Stimulated activated naive CD8-positive, alpha-beta T cell treated with anti-CD3 and anti-CD28 coated beads, Interleukin-15, Interleukin-2, amounts not matched to agents 100 U/mL and 50 U/mL, for 24 hours (primary cell): ENCODE results near the gene UGT1A8.
"Not testable (repeated sequence)": the region's sequence is repeated elsewhere in the genome, so short reads cannot be mapped to it uniquely, and the experiment has no call there.

Source experiments
- ATAC-seq: fragments of 150-1000 bp; cut with Tn5 transposase; one replicate; pipeline ENCODE4 v1.10.0; 2021
- DNase-seq: peaks from one replicate; pipeline ENCODE4 v3.0.0; 2021

The UGT1A8 gene

DNA sequence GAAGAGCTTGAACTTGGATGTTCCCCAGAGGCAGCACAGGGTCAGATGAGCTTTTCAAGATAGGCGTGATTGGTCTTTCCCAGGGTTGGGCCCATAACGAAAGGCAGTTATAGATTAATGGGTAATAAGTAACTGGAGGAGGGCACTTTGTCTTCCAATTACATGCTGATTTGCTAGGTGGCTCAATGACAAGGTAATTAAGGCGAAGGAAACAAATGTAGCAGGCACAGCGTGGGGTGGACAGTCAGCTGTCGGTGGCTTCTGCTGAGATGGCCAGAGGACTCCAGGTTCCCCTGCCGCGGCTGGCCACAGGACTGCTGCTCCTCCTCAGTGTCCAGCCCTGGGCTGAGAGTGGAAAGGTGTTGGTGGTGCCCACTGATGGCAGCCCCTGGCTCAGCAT lies 101.1 kb downstream of the UGT1A8 start, which contains the start of gene UGT1A4:
UGT1A4 (plus strand) TSS at position 185 of the 400 bp plus-strand sequence; CDS start at position 270, 85 bp downstream.
- DNase-seq (no peak), ATAC-seq (no peak)

GRCh38 chr2:233728723-233729301 lies 111.4 kb downstream of the UGT1A8 start, which contains the start of gene UGT1A3:
UGT1A3 (plus strand) TSS chr2:233729042; CDS start chr2:233729127, 85 bp downstream.
- no peak for ATAC-seq
- no peak for DNase-seq

- DNase-seq, ATAC-seq: not testable (repeated sequence)
Measured at GRCh38 chr2:233736868-233737653, 119.6 kb downstream of the UGT1A8 start.

GRCh38 chr2:233740870-233741269 lies 123.4 kb downstream of the UGT1A8 start:
- no peak for DNase-seq
- ATAC-seq, result no peak

GRCh38 chr2:233743464-233744259 lies 126.2 kb downstream of the UGT1A8 start:
- ATAC-seq (no peak), DNase-seq (no peak)

DNA sequence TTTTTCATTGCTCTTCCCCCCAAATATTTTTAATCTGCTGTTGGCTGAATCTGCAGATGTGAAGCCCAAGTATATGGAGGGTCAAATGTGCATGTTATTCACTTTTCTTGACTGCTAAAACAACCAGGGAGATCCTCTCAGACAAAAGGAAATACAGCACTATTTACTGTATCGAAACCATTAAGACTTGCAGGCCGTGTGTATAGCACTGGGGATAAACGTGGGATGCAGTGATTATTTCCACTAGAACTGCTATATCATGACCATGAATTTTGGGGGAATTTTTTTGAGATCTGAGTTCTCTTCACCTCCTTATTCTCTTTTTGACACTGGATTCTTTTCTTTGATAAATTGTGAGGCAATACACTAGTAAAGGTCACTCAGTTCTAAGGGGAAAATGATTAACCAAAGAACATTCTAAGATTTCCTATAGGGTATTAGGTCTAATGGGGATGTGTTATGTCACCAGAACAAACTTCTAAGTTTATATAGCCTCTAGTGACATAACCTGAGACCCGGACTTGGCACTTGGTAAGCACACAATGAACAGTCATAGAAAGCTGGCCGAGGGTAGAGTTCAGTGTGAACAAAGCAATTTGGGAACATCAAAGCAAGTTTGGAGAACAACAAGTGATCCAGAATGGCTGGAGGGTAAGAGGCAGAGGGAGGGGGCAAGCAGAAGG lies 127.8 kb downstream of the UGT1A8 start:
- DNase-seq, result no peak
- no peak for ATAC-seq

DNA sequence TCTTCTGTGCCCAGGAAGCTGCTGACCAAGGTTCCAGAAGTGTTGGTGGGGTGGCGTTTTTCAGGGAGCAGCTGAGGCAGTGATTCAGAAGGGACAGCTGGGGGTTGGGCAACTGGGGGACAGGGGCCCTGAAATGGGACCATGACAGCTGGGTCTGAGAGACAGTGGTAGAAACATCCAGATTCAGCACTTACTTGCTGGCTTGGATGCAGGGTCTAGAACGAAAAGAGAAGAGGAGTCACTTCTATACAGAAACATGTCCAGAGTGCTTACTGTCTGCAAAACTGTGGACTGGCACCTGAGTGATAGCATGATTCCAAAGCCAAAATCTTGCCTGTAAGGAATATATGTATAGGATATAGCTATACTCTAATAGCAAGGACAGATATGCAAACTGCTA lies 128.4 kb downstream of the UGT1A8 start:
- not testable (repeated sequence) for ATAC-seq

GRCh38 chr2:233746475-233747282 lies 129.2 kb downstream of the UGT1A8 start:
- ATAC-seq (no peak), DNase-seq (no peak)

More for the DNA sequence above, 128.4 kb downstream of the UGT1A8 start:
- not testable (repeated sequence) for DNase-seq

- no peak for DNase-seq
- ATAC-seq, result no peak
Measured at GRCh38 chr2:233747283-233747544, 129.8 kb downstream of the UGT1A8 start.

GRCh38 chr2:233750689-233751088 lies 133.3 kb downstream of the UGT1A8 start:
- ATAC-seq, DNase-seq: not testable (repeated sequence)

DNA sequence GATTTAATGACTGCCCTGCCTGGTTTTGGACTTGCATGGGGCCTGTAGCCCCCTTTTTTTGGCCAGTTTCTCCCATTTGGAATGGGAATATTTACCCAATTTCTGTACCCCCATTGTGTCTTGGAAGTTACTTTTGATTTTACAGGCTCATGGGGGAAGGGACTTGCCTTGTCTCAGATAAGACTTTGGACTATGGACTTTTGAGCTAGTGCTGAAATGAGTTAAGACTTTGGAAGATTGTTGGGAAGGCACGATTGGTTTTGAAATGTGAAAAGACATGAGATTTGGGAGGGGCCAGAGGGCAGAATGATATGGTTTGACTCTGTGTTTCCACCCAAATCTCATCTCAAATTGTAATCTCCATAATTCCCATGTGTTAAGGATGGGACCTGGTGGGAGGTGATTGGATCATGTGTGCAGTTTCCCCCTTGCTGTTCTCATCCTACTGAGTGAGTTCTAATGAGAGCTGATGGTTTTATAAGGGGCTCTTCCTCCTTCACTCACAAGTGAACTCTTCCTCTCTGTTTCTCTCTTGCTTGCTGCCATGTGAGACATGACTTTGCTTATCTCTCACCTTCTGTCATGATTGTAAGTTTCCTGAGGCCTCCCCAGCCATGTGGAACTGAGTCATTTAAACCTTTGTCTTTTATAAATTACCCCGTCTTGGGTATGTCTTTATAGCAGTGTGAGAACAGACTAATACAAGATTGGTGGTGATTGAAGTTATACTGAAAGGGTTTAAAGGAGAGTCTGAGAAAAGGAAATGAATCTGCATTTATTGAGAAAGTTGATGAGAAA lies 134.0 kb downstream of the UGT1A8 start:
- DNase-seq, ATAC-seq: not testable (repeated sequence)

GRCh38 chr2:233754872-233755611 lies 137.6 kb downstream of the UGT1A8 start:
- ATAC-seq, result no peak
- DNase-seq, result no peak

GRCh38 chr2:233756429-233757081 lies 139.1 kb downstream of the UGT1A8 start:
- no peak for ATAC-seq
- no peak for DNase-seq

DNA sequence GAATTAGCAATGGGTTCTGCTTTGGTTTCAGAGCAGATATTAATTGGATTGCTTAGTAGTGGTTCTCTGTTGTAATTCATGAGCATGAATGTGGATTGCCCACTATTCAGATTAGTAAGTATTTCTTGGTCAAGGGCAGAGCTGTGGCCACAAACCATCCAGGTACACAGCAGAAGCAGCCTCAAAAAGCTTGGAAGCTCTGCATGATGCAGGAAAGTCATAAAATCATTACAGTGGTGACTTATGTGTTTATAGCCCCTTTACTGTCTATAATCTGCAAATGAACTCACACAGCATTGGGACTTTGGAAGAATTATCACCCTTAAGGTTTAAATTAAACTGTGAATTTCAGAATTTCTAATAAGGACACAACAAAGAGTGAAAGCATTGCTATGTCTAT lies 140.7 kb downstream of the UGT1A8 start:
- no peak for ATAC-seq
- DNase-seq, result no peak

- DNase-seq (no peak), ATAC-seq (no peak)
Measured at GRCh38 chr2:233758849-233759248, 141.4 kb downstream of the UGT1A8 start.

DNA sequence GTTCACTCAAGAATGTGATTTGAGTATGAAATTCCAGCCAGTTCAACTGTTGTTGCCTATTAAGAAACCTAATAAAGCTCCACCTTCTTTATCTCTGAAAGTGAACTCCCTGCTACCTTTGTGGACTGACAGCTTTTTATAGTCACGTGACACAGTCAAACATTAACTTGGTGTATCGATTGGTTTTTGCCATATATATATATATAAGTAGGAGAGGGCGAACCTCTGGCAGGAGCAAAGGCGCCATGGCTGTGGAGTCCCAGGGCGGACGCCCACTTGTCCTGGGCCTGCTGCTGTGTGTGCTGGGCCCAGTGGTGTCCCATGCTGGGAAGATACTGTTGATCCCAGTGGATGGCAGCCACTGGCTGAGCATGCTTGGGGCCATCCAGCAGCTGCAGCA lies 142.6 kb downstream of the UGT1A8 start, which contains the start of gene UGT1A1:
UGT1A1 (plus strand) TSS at position 228 of the 400 bp plus-strand sequence; CDS start at position 246, 18 bp downstream.
- no peak for ATAC-seq
- DNase-seq, result no peak

DNA sequence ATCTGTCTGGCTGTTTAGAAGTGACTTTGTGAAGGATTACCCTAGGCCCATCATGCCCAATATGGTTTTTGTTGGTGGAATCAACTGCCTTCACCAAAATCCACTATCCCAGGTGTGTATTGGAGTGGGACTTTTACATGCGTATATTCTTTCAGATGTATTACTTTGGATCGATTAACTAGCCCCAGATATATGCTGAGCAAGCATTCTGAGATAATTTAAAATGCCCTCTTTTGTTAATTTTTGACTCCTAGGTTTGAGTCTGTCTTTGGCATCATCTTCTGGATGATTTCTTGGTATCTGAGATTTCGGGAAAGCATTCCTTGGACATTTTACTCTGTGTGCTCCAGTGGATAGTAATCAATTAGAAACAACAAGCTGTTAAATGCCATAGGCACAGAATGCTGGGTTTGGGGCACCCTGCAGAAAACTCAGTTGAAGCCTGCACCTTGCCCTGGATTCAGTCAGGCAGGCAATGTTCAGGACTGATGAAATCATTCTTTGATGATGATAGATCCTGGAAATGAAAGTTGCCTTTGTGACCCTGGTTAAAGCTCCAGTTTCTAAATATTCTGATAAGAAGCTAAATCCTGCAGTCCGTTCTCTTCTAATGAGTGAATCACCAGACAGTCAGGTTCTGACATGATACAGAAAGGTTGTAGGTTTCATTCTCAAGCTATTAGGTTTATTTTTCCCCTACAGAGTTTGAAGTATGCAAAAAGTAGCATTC lies 143.8 kb downstream of the UGT1A8 start:
- DNase-seq, result no peak
- ATAC-seq, result no peak

- DNase-seq (no peak), ATAC-seq (no peak)
Measured at GRCh38 chr2:233764264-233764663, 146.8 kb downstream of the UGT1A8 start.
